ENCODE results near the gene SYPL1. TPM values are rescaled to one million over a fixed set of nuclear protein-coding genes. Genes with fewer than 3 reads are reported as not detected.

Gene SYPL1
- total and polyA plus RNA-seq, 9 of the 15 experiments (the other 6 are each of a cell fraction or from before 2014, with no cell fraction given) = 23.8 to 214 (median 70.2) TPM

GRCh38 chr7:106056513-106057203, 55.5 kb downstream of the SYPL1 start (continued):
- TF ChIP-seq E4F1 (CRISPR knock-in tag; IDR thresholded peaks at IDR 0.05; ENCODE audit: borderline replicate concordance) (no peak), IRF2 (CRISPR knock-in tag; IDR thresholded peaks at IDR 0.05) (no peak), MYNN (IDR thresholded peaks at IDR 0.05) (peak; percentile 48; the same call in 1 of the 2 replicates), MYNN (CRISPR knock-in tag; IDR thresholded peaks at IDR 0.05) (no peak), TBL1XR1 (IDR thresholded peaks at IDR 0.05; ENCODE audit: low read length in 2 of 2) (0 out of 4 replicates have a peak, but pooled peaks of 1 of the 2 experiments have one; percentile 37), CXXC5 (CRISPR knock-in tag; IDR thresholded peaks at IDR 0.05) (peak; percentile 24; the same call in 1 of the 2 replicates), SNAPC5 (CRISPR knock-in tag; IDR thresholded peaks at IDR 0.05) (no peak), HLTF (IDR thresholded peaks at IDR 0.05) (no peak), HNRNPK (IDR thresholded peaks at IDR 0.05; ENCODE audit: low read depth, low read length, poor library complexity, severe bottlenecking) (no peak), EP300 (IDR thresholded peaks at IDR 0.05; ENCODE audit: low read length) (peak; percentile 5; the same call in 1 of the 2 replicates), BCLAF1 (IDR thresholded peaks at IDR 0.05; ENCODE audit: borderline replicate concordance in 1 of 2, control insufficient read depth in 1 of 2, low read depth in 2 of 2, low read length in 1 of 2) (no peak), MLLT1 (IDR thresholded peaks at IDR 0.05) (peak; percentile 15 to 24; a peak in 1 of 4 replicates), STAT6 (CRISPR knock-in tag; IDR thresholded peaks at IDR 0.05) (0 out of 2 replicates have a peak, but pooled peaks have one; percentile 33), E2F6 (IDR thresholded peaks at IDR 0.05; ENCODE audit: borderline replicate concordance in 1 of 2, extremely low read depth in 1 of 2, insufficient read depth in 1 of 2, insufficient read length in 1 of 2, low read depth in 1 of 2, low read length in 1 of 2, poor library complexity in 1 of 2, severe bottlenecking in 1 of 2) (no peak), SMARCC2 (IDR thresholded peaks at IDR 0.05; ENCODE audit: low read depth) (no peak)

Data from K562 (cell line).